DMS153 treated with DMSO at 0.1 percent for 48 hours (cell line): ENCODE results near the gene TRABD2A.

Experiments used
- DNase-seq: peaks from one replicate; lab custom pipeline; 2025; ENCODE audit not compliant: unreplicated experiment; lab: John Stamatoyannopoulos, UW

TRABD2A gene

GRCh38 chr2:84827978-84828575 lies 52.8 kb downstream of the TRABD2A start:
- DNase-seq: no peak

GRCh38 chr2:84823788-84824187 lies 57.1 kb downstream of the TRABD2A start:
- DNase-seq: no peak

- no peak for DNase-seq
Measured at GRCh38 chr2:84823229-84823628, 57.7 kb downstream of the TRABD2A start.

GRCh38 chr2:84821806-84822205 lies 59.1 kb downstream of the TRABD2A start:
- no peak for DNase-seq

- DNase-seq: no peak
Measured at GRCh38 chr2:84817239-84817655, 63.6 kb downstream of the TRABD2A start.

GRCh38 chr2:84816426-84817026 lies 64.4 kb downstream of the TRABD2A start:
- no peak for DNase-seq

GRCh38 chr2:84815146-84815545 lies 65.7 kb downstream of the TRABD2A start:
- DNase-seq: no peak

GRCh38 chr2:84811839-84812431 lies 68.9 kb downstream of the TRABD2A start:
- DNase-seq: no peak

GRCh38 chr2:84808279-84808678 lies 72.6 kb downstream of the TRABD2A start:
- DNase-seq: no peak

- no peak for DNase-seq
Measured at GRCh38 chr2:84807063-84807485, 73.8 kb downstream of the TRABD2A start.

- DNase-seq: no peak
Measured at GRCh38 chr2:84805250-84805958, 75.5 kb downstream of the TRABD2A start.

- no peak for DNase-seq
Measured at GRCh38 chr2:84801811-84802210, 79.1 kb downstream of the TRABD2A start.

- no peak for DNase-seq
Measured at GRCh38 chr2:84800194-84800805, 80.6 kb downstream of the TRABD2A start.

GRCh38 chr2:84799772-84800171 lies 81.1 kb downstream of the TRABD2A start:
- no peak for DNase-seq

- no peak for DNase-seq
Measured at GRCh38 chr2:84797271-84797670, 83.6 kb downstream of the TRABD2A start.

GRCh38 chr2:84796798-84797197 lies 84.1 kb downstream of the TRABD2A start:
- no peak for DNase-seq

GRCh38 chr2:84793641-84794040 lies 87.2 kb downstream of the TRABD2A start:
- no peak for DNase-seq

- no peak for DNase-seq
Measured at GRCh38 chr2:84792856-84793522, 87.9 kb downstream of the TRABD2A start.

GRCh38 chr2:84788498-84788897 lies 92.4 kb downstream of the TRABD2A start:
- no peak for DNase-seq

- no peak for DNase-seq
Measured at GRCh38 chr2:84788027-84788426, 92.9 kb downstream of the TRABD2A start.

GRCh38 chr2:84786601-84787000 lies 94.3 kb downstream of the TRABD2A start:
- no peak for DNase-seq
